ENCODE data around the gene ADAM23.

ADAM23 gene

DNA sequence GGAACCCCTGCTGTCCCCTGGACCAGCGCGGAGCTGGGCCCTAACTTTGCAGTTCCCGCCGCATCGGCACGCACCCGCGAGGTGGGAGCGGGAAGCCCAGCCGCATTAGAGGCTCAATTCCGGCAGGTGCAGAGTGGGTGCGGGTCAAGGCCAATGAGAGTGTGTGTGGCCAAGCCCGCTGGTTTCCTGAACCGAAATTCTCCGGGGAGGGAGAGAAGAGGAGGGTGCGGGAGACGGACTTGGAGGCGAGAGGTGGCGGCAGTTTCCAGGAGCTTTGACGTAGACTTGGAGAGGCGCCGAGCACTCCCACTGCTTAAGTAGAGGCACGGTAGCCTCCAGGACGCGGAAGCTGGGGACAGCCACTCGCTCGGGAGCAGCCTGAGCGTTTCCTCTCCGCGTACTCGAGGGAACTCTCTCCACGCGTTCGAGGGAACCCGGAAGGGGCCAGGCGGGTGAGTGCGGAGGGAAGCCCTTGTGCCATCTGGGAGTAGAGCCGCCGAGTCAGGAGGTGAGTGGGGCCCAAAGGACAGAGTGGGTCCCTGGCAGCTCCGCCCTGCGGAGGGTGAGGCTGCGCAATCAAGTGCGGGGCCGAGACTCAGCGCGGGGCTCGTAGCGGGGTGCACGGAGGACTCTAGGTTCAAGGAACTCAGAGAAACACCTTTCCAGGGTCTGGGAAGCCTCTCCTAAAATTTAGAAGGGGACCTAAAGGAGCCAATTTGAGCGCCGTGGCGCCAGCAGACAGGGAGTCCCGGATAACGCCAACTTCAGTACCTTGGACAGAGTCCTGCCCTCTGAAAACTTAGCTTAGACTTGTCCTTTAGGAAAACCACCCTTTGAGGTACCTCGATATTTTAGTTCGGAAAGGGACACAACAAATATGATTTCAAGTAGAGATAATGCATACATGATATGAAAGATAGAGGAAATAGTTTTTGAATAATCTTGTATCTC lies 199.0 kb downstream of the ADAM23 start, which contains the start of gene FAM237A:
Gene FAM237A (plus strand): TSS at position 413 of the 951 bp plus-strand sequence. CDS start 1,750 bp downstream, outside the sequence.
- DNase-seq (ENCODE audit: low read depth in 3 of 3) = peak in 1 of 3 experiments; percentile 1

DNA sequence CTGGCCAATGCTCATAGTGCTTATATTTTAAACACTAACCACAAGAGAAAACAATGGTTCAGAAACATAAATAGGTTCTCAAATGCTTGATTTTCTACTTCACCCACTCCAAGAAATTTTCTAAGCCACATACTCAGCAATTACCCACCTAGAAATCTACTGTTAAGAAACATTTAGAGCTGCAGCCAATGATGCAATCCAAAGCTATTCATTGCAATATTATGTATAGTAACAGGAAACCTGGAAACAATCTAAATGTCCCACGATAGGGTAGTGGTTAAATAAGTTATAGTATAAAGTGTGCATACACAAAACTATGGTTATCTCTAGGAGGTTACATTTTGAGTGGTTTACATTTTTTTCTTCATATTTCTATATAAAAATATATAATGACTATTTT lies 204.7 kb downstream of the ADAM23 start:
- no peak for DNase-seq (ENCODE audit: low read depth in 3 of 3)

DNA sequence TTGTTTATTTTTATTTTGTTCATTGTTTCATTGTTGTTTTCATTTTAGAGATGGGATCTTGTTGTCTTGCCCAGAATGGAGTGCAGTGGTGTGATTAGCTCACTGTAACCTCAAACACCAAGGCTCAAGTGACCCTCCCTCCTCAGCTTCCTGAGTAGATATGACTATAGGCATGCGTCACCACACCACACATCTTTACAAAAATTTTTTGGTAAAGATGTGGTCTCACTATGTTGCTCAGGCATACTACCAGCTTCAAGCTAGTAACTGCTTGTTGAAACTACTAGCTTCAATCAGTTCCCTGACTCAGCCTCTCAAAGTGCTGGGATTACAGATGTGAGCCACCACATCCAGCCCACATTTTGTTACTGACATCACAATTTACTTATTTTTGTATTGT lies 213.8 kb downstream of the ADAM23 start:
- DNase-seq (ENCODE audit: low read depth in 3 of 3) = no peak

DNA sequence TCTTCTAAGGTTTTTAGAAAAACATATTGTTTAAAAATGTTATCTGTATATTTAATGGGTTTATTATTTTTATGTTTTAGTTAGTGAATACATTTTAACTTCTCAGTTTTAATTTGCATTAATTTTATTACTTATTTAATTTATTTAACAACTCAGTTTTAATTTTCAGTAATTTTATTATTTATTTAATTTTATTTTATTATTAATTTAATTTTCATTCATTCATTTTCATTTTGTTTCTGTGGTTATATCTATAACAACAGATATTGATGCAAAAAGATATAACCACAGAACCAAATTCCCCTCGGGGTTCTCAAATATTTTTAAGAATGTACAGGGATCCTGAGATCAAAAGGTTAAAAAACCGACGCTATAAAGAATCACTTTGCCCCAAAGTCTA lies 221.9 kb downstream of the ADAM23 start:
- DNase-seq (ENCODE audit: low read depth in 3 of 3) = no peak
